ENCODE measurements around the gene TMEM203. TPM values are rescaled to one million over a fixed set of nuclear protein-coding genes. Genes with fewer than 3 reads are reported as not detected.

TMEM203 gene
- total and polyA plus RNA-seq, 9 donors, result 29.2 to 40.8 (median 37.5) TPM

- Histone ChIP-seq H3K4me1 (ENCODE audit: insufficient read depth) (peaks cover 19% of the 10 kb centered on the region), H3K36me3 (no peaks in the 10 kb centered on the region), H3K27me3 (no peaks in the 10 kb centered on the region), H3K4me3 (no peak overlapping the region), H3K27ac (no peak overlapping the region), H3K9me3 (no peaks in the 10 kb centered on the region)
- intact Hi-C loops (cut with DNase I), result no loop called here
- TF ChIP-seq CTCF (IDR thresholded peaks at IDR 0.05), result no peak
- TF ChIP-seq EP300 (IDR thresholded peaks at IDR 0.05), result no peak
- TF ChIP-seq POLR2A (IDR thresholded peaks at IDR 0.05), result no peak
- no peak for DNase-seq
- WGBS, 3 donors, result 86 to 92% (median 87%) methylated on average over 48 of the region's 48 CpGs
These were observed 20.4 kb downstream of the TMEM203 start for GRCh38 chr9:137184881-137185660.

- Histone ChIP-seq H3K9me3 (no peaks in the 10 kb centered on the region), H3K36me3 (no peaks in the 10 kb centered on the region)
These were observed 21.4 kb downstream of the TMEM203 start for GRCh38 chr9:137183980-137184595.

GRCh38 chr9:137182836-137183235 is 22.6 kb downstream of the TMEM203 start:
- Histone ChIP-seq H3K4me1 (ENCODE audit: insufficient read depth) (peaks cover 11% of the 10 kb centered on the region), H3K4me3 (no peak overlapping the region), H3K36me3 (no peaks in the 10 kb centered on the region), H3K27me3 (no peaks in the 10 kb centered on the region), H3K27ac (no peak overlapping the region), H3K9me3 (no peaks in the 10 kb centered on the region)
- DNase-seq, result no peak
- intact Hi-C loops (cut with DNase I), result no loop called here
- TF ChIP-seq EP300 (IDR thresholded peaks at IDR 0.05) (no peak), POLR2A (IDR thresholded peaks at IDR 0.05) (no peak), CTCF (IDR thresholded peaks at IDR 0.05) (no peak)
- 82 to 94% (median 88%) methylated on average over 17 of the region's 17 CpGs for WGBS, 3 donors

More at GRCh38 chr9:137183980-137184595, 21.4 kb downstream of the TMEM203 start:
- no peak overlapping the region for H3K27ac ChIP-seq
- TF ChIP-seq EP300 (IDR thresholded peaks at IDR 0.05) (no peak), POLR2A (IDR thresholded peaks at IDR 0.05) (no peak), CTCF (IDR thresholded peaks at IDR 0.05) (no peak)
- WGBS, 3 donors, result 90 to 93% (median 92%) methylated on average over 27 of the region's 27 CpGs
- H3K4me3 ChIP-seq, result no peak overlapping the region
- no peaks in the 10 kb centered on the region for H3K27me3 ChIP-seq
- no peak for DNase-seq
- peaks cover 11% of the 10 kb centered on the region for H3K4me1 ChIP-seq (ENCODE audit: insufficient read depth)
- intact Hi-C loops (cut with DNase I), result no loop called here

- intact Hi-C loops (cut with DNase I), result no loop called here
- Histone ChIP-seq H3K4me3 (no peak overlapping the region), H3K27ac (no peak overlapping the region), H3K36me3 (no peaks in the 10 kb centered on the region), H3K4me1 (ENCODE audit: insufficient read depth) (peaks cover 2% of the 10 kb centered on the region), H3K27me3 (no peaks in the 10 kb centered on the region), H3K9me3 (no peaks in the 10 kb centered on the region)
- TF ChIP-seq CTCF (IDR thresholded peaks at IDR 0.05), result no peak
- no peak for TF ChIP-seq POLR2A (IDR thresholded peaks at IDR 0.05)
- no peak for TF ChIP-seq EP300 (IDR thresholded peaks at IDR 0.05)
- 86 to 92% (median 91%) methylated on average over 21 to 22 of the region's 22 CpGs for WGBS, 3 donors
- DNase-seq, result no peak
These were observed 23.8 kb downstream of the TMEM203 start for GRCh38 chr9:137181680-137182079.

Data from ovary (tissue), 9 donors.